ENCODE results near the gene HSPA12B. TPM values are rescaled to one million over a fixed set of nuclear protein-coding genes. Genes with fewer than 3 reads are reported as not detected.

Gene HSPA12B
- total and polyA plus RNA-seq, 2 of the 13 experiments (the other 11 are each of a cell fraction or from before 2014, with no cell fraction given) = 0.01 TPM; not detected in 1

DNA sequence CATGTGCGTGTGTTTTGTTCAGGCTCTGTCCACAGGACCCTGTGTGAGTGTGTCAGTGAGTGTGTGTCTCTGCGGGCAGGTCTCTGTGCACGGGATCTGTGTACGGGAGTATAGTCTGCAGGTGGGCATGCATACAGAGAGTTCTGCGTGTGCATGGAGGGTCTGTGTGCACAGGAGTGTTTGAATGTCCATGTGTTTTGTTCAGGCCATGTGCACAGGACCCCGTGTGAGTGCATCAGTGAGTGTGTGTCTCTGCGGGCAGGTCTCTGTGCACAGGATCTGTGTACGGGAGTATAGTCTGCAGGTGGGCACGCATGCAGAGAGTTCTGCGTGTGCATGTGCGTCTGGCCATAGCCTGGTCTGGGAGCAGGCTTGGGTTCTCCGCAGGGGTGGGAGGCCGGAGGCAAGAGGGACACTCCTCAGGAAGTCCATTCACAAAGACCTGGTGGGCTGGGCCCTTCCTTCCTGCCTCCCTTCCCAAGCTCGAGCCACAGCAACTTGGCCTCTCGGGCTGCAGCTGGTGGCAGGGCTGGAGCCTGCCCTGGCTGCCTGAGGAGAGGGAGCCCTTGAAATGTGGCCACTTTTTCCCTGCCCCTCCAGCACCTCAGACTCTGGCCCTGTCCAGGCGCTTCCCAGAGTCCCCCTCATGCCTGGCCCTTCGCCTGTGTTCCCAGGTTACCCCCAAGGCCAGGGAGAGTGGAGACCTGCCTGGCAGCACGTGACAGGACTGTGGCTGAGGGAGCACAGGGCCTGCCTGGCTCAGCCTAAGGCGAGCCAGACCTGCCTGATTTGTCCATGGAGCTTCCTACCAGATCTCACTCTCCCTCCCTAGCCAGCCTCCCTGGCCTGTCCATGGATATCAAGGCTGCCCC lies 6.8 kb downstream of the HSPA12B start (continued):
- TF ChIP-seq AHDC1 (CRISPR knock-in tag; IDR thresholded peaks at IDR 0.05; ENCODE audit: borderline replicate concordance) (no peak), ZNF792 (CRISPR knock-in tag; IDR thresholded peaks at IDR 0.05) (no peak), ZIK1 (CRISPR knock-in tag; IDR thresholded peaks at IDR 0.05; ENCODE audit: borderline replicate concordance, low read depth) (peak; percentile 62; the same call in 1 of the 2 replicates), ZFP41 (CRISPR knock-in tag; IDR thresholded peaks at IDR 0.05; ENCODE audit: borderline replicate concordance) (peak; percentile 85; the same call in 1 of the 2 replicates), HNRNPL (IDR thresholded peaks at IDR 0.05; ENCODE audit: low read depth, low read length) (peak; percentile 68; the same call in 1 of the 2 replicates), RELA (CRISPR knock-in tag; IDR thresholded peaks at IDR 0.05) (no peak), PRDM4 (CRISPR knock-in tag; IDR thresholded peaks at IDR 0.05; ENCODE audit: borderline replicate concordance) (no peak), ZNF546 (CRISPR knock-in tag; conservative IDR thresholded peaks at IDR 0.05) (0 out of 2 replicates have a peak, but pooled peaks have one; percentile 70), FOXA1 (IDR thresholded peaks at IDR 0.05) (no peak), FOXA1 (CRISPR knock-in tag; IDR thresholded peaks at IDR 0.05) (peak; percentile 7; the same call in 1 of the 2 replicates), SP2 (CRISPR knock-in tag; IDR thresholded peaks at IDR 0.05) (no peak), RARA (CRISPR knock-in tag; IDR thresholded peaks at IDR 0.05) (peak; percentile 44; the same call in 1 of the 2 replicates), TMF1 (CRISPR knock-in tag; IDR thresholded peaks at IDR 0.05; ENCODE audit: low read depth) (no peak), PAF1 (CRISPR knock-in tag; IDR thresholded peaks at IDR 0.05) (no peak), ZNF138 (CRISPR knock-in tag; IDR thresholded peaks at IDR 0.05; ENCODE audit: low read depth) (peak; percentile 49; the same call in 1 of the 2 replicates), ZNF607 (CRISPR knock-in tag; IDR thresholded peaks at IDR 0.05; ENCODE audit: borderline replicate concordance) (peak; percentile 82; the same call in 1 of the 2 replicates), TBX2 (CRISPR knock-in tag; IDR thresholded peaks at IDR 0.05; ENCODE audit: borderline replicate concordance) (peak; percentile 35; the same call in 1 of the 2 replicates)
- TF ChIP-seq, protein P1, sequence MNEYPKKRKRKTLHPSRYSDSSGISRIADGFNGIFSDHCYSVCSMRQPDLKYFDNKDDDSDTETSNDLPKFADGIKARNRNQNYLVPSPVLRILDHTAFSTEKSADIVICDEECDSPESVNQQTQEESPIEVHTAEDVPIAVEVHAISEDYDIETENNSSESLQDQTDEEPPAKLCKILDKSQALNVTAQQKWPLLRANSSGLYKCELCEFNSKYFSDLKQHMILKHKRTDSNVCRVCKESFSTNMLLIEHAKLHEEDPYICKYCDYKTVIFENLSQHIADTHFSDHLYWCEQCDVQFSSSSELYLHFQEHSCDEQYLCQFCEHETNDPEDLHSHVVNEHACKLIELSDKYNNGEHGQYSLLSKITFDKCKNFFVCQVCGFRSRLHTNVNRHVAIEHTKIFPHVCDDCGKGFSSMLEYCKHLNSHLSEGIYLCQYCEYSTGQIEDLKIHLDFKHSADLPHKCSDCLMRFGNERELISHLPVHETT (CRISPR knock-in tag; conservative IDR thresholded peaks at IDR 0.05) = no peak
- TF ChIP-seq, protein P2, sequence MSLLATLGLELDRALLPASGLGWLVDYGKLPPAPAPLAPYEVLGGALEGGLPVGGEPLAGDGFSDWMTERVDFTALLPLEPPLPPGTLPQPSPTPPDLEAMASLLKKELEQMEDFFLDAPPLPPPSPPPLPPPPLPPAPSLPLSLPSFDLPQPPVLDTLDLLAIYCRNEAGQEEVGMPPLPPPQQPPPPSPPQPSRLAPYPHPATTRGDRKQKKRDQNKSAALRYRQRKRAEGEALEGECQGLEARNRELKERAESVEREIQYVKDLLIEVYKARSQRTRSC (CRISPR knock-in tag; IDR thresholded peaks at IDR 0.05; ENCODE audit: low read depth) = no peak

All from HepG2 (cell line).